Lower leg skin (tissue), 4 donors: ENCODE data around the gene HRCT1. TPM values are rescaled to one million over a fixed set of nuclear protein-coding genes. Genes with fewer than 3 reads are reported as not detected.
"Not testable (repeated sequence)": the region's sequence is repeated elsewhere in the genome, so short reads cannot be mapped to it uniquely, and the experiment has no call there.

Source experiments
- DNase-seq, 2 donors: peaks; one replicate each; pipeline ENCODE4 v3.0.0-alpha.2; 2019; ENCODE audit warnings: low spot score in 2 of 2
- H3K4me3 ChIP-seq: fragments of 200-600 bp; sonication (generic); 2 replicates; pipeline ENCODE4 v1.5.1; 2017; ENCODE audit warnings: mild to moderate bottlenecking, low read depth; ENCODE audit not compliant: poor library complexity, severe bottlenecking
- POLR2A ChIP-seq, 2 donors: fragments of 450-650 bp; IDR thresholded peaks; one replicate each; pipeline ENCODE4 v1.6.1; 2016 to 2017; ENCODE audit warnings: antibody characterized with exemption in 2 of 2, mild to moderate bottlenecking in 1 of 2, moderate library complexity in 1 of 2
- WGBS, 2 donors: methylation state at CpG; one replicate each; pipeline ENCODE4 v1.1.5; 2018; 5-methylcytosine and 5-hydroxymethylcytosine counted together
- intact Hi-C: fragments of 100-400 bp; cut with DNase I; formaldehyde crosslinking; loops from one replicate; pipeline ENCODE4 v1.15.0; 2023; ENCODE audit warnings: low total_unique reads
- total RNA-seq, 4 donors: library from RNA; depleted of rRNA; stranded (reverse); fragments of >200 nt; gene quantifications; one replicate each; pipeline ENCODE4 v1.1.0, GENCODE V29; 2016
- TF ChIP-seq, protein P1 (sequence below), 3 donors: fragments of 450-650 bp; IDR thresholded peaks; one replicate each; pipeline ENCODE4 v1.5.1; 2016; ENCODE audit warnings: antibody characterized with exemption in 3 of 3, mild to moderate bottlenecking in 3 of 3, moderate library complexity in 2 of 3

HRCT1 gene
- total RNA-seq, 4 donors from 2014 or later = 1.1 to 5.7 (median 3.9) TPM

GRCh38 chr9:35909687-35910612, 3.9 kb downstream of the HRCT1 start:
- intact Hi-C loops = no loop called here
- TF ChIP-seq, protein P1, sequence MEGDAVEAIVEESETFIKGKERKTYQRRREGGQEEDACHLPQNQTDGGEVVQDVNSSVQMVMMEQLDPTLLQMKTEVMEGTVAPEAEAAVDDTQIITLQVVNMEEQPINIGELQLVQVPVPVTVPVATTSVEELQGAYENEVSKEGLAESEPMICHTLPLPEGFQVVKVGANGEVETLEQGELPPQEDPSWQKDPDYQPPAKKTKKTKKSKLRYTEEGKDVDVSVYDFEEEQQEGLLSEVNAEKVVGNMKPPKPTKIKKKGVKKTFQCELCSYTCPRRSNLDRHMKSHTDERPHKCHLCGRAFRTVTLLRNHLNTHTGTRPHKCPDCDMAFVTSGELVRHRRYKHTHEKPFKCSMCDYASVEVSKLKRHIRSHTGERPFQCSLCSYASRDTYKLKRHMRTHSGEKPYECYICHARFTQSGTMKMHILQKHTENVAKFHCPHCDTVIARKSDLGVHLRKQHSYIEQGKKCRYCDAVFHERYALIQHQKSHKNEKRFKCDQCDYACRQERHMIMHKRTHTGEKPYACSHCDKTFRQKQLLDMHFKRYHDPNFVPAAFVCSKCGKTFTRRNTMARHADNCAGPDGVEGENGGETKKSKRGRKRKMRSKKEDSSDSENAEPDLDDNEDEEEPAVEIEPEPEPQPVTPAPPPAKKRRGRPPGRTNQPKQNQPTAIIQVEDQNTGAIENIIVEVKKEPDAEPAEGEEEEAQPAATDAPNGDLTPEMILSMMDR (IDR thresholded peaks at IDR 0.05) = no peak
- TF ChIP-seq POLR2A (IDR thresholded peaks at IDR 0.05) = no peak
- H3K4me3 ChIP-seq = no peak overlapping the region
- no peak for DNase-seq
- 89% methylated on average over 34 of the region's 34 CpGs for WGBS, 2 donors

DNA sequence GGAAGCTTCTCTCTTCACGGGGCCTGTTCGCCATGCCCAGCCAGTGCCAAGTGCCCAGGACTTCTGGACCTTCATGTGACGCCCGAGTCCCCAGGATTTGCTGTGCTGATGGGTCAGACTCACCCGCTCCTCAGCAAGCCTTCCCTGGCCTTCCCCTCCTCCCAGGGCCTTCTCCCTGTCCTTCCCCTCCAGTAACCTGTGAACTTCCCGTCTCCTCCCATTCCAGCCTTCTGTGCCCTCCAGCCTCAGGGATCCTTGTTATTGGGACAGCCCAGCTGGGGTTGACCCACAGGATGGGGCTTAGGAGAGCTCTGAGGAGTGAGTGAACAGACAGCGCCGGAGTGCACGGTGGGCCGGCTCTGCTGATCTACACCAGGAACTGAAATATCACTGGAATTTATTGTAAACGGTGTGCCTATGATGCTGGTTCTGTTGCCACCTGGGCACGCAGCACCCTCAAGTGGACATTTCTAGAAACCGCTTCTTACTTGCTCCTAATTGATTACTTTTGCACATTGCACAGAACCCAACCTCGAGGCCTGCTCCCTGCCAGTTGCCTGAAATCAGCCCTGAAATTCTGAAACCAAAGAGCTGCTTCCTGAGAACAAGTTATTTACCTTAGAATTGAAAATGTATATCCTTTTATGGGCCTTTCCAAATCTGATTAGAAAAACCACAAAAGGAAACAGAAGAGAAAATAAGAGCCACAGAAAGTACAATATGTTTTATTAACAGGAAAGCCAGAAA, 4.8 kb downstream of the HRCT1 start:
- 64 to 75% methylated on average over 14 of the region's 14 CpGs for WGBS, 2 donors
- peak in 1 of 2 donors; percentile 84 for DNase-seq
- intact Hi-C loops = no loop called here
- TF ChIP-seq, protein P1 (IDR thresholded peaks at IDR 0.05) = no peak
- TF ChIP-seq POLR2A (IDR thresholded peaks at IDR 0.05) = no peak
- H3K4me3 ChIP-seq = no peak overlapping the region

DNA sequence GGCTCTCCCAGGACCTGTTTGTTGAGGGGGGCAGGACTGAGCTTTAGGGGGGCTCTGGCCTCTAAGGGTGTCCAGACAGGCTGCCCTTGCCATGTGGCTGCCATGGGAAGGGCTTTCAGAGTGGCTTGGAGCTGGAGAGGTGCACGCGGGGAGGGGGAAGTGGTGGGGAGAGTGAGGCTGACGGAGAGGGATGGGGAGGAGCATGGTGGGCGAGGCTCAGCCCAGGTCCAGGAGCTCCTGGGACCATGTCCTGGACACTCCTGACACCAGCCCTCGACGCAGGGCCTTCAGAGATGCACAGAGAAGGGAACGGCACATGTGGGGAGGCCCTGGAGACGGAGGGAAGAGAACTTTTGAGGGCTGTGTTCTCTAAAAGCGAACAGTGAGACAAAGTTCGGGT, 5.7 kb downstream of the HRCT1 start:
- H3K4me3 ChIP-seq = no peak overlapping the region
- peak in 1 of 2 donors; percentile 86 for DNase-seq
- intact Hi-C loops = no loop called here
- TF ChIP-seq, protein P1 (IDR thresholded peaks at IDR 0.05) = no peak
- TF ChIP-seq POLR2A (IDR thresholded peaks at IDR 0.05) = no peak
- 81 to 90% methylated on average over 10 of the region's 10 CpGs for WGBS, 2 donors

GRCh38 chr9:35912791-35913400, 6.9 kb downstream of the HRCT1 start:
- no peak for TF ChIP-seq POLR2A (IDR thresholded peaks at IDR 0.05)
- TF ChIP-seq, protein P1 (IDR thresholded peaks at IDR 0.05) = no peak
- no peak for DNase-seq
- 88 to 89% methylated on average over 10 of the region's 10 CpGs for WGBS, 2 donors
- intact Hi-C loops = no loop called here
- no peak overlapping the region for H3K4me3 ChIP-seq

DNA sequence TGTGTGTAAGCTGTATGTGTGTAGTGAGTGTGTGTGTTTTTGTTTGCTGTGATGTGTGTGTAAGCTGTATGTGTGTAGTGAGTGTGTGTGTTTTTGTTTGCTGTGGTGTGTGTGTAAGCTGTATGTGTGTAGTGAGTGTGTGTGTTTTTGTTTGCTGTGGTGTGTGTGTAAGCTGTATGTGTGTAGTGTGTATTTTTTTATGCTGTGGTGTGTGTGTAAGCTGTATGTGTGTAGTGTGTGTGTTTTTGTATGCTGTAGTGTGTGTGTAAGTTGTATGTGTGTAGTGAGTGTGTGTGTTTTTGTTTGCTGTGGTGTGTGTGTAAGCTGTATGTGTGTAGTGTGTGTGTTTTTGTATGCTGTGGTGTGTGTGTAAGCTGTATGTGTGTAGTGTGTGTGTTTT, 7.4 kb downstream of the HRCT1 start:
- DNase-seq, H3K4me3 ChIP-seq, intact Hi-C loops: not testable (repeated sequence)

- peak in 1 of 2 donors; percentile 84 for DNase-seq
- H3K4me3 ChIP-seq = no peak overlapping the region
- TF ChIP-seq, protein P1 (IDR thresholded peaks at IDR 0.05) = no peak
- TF ChIP-seq POLR2A (IDR thresholded peaks at IDR 0.05) = no peak
- intact Hi-C loops = no loop called here
- 19 to 30% methylated on average over 9 of the region's 9 CpGs for WGBS, 2 donors
Measured at GRCh38 chr9:35914301-35914807, 8.4 kb downstream of the HRCT1 start.
